DMS153 treated with DMSO at 0.1 percent for 48 hours (cell line): ENCODE measurements around the gene ACE.

ENCODE experiments used
- DNase-seq: peaks from one replicate; lab custom pipeline; 2025; ENCODE audit not compliant: unreplicated experiment; lab: John Stamatoyannopoulos, UW

The ACE gene

DNA sequence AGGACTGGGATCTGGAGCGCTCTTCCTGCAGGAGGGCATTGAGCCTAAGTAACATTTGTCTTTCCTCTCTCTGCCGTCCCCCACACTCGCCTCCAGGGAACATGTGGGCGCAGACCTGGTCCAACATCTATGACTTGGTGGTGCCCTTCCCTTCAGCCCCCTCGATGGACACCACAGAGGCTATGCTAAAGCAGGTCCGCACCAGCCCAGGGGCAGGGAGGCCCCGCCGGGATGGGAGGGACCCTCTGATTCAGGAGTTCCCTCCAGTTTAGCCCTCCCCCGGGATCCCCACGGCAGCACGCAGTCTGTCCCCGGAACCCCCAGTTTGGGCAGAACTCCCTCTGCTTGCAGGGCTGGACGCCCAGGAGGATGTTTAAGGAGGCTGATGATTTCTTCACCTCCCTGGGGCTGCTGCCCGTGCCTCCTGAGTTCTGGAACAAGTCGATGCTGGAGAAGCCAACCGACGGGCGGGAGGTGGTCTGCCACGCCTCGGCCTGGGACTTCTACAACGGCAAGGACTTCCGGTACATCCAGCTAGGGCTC, 14.1 kb downstream of the ACE start:
- no peak for DNase-seq

DNA sequence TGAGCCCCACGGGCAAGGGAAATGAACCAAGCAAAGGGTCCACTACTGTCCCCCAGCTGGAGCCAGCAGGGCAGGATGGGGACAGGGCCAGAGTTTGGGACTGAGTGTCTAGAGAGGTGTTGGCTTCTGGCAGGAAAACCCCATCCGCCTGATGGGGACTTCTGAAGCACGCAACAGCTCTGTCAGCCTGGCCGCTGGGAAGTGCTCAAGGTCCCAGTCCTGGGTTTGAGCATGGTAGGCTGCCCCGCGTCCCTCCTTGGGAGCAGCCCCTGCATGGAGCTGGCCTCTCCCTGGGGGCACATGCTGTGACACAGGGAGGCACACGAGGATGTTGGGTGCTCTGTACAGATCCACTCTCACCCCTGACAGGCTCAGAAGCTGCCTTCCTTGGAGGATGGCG, 14.6 kb downstream of the ACE start:
- DNase-seq = no peak

DNA sequence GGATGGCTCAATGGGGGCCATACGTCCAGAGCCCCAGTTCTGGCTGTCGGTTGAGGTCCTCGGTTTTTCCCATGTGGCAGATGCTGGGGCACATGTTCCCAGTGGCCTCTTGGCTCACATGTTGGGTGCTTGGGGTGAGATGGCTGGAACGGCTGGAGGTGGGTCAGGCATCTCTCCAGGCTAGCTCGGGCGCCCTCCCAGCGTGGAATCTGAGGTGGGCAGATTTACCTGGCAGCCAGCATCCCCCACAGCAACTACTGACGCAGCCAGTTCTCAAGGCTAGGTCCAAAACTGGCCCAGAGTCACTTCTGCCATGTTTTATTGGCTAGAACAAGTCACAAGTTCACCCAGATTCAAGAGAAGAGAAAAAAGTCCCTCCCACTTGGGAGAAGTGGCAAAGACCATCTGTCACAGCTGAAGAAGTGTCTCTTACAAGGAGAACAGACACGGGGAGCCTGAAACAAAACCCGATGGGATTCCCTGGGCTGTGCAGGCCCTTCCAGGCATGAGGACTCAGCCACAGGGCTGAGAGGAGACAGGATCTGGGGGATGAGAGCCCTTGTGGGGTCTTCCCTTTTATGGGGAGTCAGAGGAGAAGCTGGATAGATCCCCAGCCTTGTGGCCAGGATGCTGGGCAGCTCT, 15.2 kb downstream of the ACE start:
- DNase-seq = no peak

DNA sequence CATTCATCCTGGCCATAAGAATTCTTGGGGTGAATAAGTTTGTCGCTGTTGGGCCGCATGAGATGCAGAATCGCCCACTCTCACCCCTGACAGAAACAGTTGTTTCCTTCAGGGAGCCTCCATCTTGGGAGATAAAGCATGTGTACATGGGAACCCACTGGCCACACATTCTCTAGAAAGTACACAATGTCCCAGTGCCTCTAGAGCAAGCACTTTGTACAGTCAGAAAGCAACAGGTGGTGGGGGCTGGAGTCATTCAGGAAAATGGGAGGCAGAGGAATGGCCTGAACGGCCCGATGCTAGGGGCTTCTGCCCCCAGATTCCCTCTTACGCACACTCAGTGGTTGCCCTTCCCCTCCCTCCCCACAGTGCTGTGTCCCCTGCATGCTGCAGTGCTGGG, 16.1 kb downstream of the ACE start:
- DNase-seq = no peak

DNA sequence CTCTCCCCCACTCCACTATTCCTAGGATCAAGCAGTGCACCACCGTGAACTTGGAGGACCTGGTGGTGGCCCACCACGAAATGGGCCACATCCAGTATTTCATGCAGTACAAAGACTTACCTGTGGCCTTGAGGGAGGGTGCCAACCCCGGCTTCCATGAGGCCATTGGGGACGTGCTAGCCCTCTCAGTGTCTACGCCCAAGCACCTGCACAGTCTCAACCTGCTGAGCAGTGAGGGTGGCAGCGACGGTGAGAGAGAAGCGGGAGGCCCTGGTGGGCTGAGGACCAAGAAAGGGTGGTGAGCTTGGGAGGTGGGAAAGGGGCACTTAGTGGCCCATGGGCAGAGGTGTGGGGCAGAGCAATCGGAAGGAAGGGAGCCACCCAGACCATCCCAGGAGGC, 16.6 kb downstream of the ACE start:
- no peak for DNase-seq

DNA sequence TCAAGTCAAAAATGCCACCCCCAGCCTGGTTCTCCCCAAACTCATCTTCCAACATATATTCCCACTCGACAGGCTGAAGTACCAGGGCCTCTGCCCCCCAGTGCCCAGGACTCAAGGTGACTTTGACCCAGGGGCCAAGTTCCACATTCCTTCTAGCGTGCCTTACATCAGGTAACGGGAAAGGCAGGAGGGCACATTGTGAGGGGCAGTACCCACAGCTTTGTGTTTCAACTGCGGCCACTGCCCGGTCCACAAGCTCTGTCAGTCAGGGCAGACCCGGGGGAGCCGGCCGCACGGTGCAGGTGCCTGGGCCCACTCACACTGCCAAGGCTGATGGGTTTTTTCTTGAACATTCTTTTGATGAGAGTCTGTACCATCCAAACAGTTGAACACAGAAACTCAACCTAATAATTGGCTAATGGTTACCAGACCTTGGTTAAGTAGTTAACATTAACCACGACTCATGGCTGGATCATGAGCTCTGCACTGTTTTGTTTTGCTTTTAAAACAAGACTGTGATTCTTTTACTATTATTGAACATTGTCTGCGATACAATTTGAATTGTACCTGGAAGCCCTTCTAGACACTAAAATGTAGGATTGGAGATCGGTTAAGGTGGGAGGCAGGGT, 17.6 kb downstream of the ACE start:
- no peak for DNase-seq

DNA sequence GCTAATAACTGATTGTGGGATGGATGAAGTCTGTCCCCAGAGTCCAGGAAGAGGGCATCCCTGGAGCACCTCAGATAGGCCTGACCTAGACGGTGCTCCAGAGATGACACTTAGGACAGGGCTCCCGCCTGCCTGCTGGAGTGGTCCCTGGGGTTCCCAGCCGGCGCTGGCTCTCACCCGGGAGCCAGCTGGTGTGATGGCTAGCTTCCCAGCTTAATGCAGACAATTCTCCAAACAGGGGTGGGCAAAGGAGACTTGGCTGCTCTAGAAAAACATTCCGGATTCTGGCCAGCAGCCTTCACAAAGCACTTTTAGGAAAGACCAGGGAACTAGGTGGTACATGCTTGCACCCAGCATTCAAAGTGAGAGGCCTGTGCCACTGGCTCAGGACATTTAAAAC, 18.6 kb downstream of the ACE start:
- DNase-seq = no peak

DNA sequence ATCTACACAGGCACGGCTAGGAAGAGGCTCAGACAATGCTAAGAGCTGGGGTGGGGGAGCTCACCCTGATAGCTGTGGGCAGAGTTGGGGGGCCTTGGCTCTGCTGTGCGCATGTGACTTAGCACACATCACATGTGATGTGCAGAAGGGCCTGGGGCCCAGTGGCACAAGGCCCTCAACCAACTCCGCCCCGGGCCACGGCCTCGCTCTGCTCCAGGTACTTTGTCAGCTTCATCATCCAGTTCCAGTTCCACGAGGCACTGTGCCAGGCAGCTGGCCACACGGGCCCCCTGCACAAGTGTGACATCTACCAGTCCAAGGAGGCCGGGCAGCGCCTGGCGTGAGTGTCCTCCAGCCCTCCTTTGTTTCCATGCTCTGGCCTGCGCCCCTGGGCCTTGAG, 19.3 kb downstream of the ACE start:
- DNase-seq = no peak

DNA sequence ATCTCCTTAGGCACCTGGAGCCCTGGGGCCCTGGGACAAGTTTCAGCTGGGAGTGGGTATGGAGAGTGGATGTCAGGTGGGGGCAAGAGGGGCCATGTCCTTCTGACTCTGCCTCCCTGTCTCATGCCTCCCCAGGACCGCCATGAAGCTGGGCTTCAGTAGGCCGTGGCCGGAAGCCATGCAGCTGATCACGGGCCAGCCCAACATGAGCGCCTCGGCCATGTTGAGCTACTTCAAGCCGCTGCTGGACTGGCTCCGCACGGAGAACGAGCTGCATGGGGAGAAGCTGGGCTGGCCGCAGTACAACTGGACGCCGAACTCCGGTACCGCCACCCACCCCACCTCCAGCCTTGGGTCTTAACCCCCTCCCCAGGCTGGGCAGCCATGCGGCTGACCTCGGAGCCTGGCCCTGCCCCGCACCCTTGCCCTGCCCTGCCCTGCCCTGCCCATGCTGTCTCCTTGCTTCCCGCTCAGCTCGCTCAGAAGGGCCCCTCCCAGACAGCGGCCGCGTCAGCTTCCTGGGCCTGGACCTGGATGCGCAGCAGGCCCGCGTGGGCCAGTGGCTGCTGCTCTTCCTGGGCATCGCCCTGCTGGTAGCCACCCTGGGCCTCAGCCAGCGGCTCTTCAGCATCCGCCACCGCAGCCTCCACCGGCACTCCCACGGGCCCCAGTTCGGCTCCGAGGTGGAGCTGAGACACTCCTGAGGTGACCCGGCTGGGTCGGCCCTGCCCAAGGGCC, 20.0 kb downstream of the ACE start:
- no peak for DNase-seq

DNA sequence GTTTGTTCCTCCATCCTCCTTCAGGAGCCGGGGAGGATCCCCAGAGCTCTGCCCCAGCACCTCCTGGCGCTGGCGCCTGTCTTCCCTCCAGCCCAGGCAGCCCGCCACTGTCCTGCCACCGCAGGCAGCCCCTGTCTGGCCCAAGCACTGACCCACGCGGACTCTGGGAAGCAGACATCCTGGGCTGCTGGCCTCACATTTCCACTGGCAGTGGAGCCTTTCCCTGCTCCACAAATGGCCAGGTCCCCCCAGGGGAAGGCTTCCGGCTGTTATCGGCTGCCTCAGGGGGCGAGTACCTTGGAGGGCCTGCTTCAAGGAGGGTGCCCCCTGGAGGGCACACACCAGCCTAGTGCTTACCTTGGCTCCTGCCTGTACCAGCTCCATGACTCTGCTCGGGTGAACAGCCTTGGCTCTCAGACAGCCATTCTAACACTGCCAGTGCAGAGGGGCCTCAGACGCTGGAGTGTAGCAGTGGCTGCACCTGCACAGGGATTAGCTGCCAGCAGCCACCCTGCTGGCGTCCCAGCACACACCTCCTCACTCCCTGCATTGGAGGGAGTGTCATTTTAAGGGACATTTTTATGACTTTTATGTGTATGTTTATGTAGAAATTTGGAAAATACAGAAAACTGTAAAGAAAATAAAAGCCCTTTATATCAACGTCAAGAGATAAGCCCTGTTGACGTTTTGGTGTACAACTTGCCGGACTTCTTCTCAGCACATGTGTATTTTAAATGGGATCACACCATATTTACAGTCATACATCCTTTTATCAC, 21.0 kb downstream of the ACE start:
- no peak for DNase-seq

DNA sequence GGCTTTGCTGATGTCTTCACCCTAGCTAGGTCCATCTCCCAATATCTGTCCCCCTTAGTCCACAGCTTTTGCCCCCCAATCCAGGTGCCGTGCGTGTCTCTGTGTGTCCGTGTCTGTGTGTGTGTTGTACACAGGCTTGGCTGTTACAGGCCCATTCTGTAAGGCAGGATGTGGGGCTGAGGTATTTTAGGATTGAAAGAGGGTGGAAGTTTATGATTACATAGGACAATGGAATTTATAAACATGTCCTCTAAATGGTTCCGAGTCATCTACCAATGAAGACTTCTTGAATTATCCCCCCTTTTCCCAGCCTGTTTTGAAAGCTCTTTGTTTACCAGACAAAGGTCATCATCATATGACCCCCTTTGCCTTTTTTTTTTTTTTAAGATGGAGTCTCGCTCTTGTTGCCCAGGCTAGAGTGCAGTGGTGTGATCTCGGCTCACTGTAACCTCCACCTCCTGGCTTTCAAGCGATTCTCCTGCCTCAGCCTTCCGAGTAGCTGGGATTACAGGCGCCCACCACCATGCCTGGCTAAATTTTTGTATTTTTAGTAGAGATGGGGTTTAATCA, 21.9 kb downstream of the ACE start:
- no peak for DNase-seq

DNA sequence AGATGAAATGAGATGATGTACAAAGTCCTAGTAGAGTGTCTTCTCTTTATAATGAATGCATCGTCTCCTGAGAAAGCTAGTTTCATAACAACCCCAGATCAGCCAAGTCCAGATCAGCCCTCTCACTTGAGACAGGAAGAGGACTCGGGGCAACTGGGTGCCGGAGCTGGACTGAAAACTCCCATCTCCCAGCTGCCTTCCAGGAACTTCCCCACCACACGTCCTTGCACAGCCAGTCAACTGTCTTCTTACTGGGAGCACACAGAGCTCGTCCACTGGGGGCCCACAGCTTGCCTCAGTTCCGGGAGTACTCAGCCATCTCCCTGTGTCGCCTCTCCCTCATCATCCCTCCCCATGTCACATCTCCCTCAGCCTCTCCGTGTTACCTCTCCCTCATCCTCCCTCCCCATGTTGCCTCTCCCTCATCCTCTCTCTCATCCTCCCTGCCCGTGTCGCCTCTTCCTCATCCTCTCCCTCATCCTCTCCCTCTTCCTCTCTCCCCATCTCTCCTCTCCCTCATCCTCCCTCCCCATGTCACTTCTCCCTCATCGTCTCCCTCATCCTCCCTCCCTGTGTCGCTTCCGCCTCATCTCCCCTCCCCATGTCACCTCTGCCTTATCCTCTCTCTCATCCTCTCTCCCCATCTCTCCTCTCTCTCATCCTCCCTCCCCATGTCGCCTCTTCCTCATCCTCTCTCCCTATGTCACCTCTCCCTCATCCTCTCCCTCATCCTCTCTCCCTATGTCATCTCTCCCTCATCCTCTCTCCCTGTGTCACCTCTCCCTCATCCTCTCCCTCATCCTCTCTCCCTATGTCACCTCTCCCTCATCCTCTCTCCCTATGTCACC, 23.9 kb downstream of the ACE start:
- no peak for DNase-seq

DNA sequence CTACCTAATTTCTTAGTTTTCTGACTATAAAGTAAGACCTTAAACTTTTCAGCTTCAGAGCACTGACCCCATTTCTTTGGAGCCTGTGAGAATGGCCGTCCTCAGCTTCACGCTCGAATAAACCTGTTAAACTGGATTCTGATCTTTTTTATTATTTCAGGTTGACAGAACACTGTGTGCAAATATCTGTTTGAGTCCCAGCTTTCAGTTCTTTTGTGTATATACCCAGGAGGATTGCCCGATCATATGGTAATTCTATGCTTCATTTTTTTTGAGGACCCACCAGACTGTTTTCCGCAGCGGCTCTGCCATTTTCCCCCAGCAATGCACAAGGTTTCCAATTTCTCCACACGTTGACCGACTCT, 26.5 kb downstream of the ACE start:
- DNase-seq = peak; percentile 63

DNA sequence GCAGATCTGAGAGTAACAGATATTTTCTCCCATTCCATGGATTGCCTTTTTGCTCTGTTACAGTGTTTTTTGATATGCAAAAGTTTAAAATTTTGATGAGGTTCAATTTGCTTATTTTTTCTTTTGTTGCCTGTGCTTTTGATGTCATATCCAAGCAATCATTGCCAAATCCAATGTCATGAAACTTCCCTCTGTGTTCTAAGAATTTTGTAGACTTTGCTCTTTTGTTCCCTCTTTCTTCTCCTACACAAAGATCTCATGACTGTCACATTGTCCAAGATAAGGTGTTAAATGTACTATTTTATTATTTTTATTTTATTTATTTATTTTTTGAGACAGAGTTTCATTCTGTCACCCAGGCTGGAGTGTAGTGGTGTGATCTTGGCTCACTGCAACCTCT, 27.4 kb downstream of the ACE start:
- no peak for DNase-seq

DNA sequence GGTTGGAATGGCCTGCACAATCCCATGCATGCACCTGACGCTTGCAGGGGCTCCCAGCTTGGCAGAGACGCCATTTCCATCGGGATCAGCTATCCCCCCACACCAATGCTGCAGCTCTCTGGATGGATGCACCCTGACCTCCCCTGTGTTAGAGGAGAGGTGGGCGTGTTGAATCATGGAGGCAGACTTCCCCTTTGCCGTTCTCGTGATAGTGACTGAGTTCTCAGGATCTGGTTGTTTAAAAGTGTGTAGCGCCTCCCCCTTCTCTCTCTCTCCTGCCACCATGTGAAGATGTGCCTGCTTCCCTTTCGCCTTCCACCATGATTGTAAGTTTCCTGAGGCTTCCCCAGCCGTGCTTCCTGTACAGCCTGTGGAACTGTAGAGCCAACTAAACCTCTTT, 28.5 kb downstream of the ACE start:
- no peak for DNase-seq

DNA sequence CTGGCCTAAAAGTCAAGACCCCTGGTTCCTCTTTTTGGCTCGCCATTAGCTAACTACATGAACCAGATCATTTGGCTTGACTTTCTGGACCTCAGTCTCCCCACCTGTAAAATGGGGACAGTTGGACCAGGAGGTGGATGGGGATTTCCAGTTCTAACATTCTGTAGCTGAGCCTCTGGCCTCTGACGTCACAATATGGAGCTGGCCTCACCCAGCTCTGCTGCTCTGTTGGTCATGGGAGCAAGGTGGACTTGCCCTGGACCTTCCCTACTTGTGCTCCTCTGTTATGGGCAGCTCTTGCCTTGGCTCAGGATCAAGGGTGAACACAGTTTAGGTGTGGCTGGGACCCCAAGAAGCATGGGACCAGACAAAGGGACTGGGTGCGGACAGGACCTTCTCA, 29.8 kb downstream of the ACE start:
- DNase-seq = no peak

DNA sequence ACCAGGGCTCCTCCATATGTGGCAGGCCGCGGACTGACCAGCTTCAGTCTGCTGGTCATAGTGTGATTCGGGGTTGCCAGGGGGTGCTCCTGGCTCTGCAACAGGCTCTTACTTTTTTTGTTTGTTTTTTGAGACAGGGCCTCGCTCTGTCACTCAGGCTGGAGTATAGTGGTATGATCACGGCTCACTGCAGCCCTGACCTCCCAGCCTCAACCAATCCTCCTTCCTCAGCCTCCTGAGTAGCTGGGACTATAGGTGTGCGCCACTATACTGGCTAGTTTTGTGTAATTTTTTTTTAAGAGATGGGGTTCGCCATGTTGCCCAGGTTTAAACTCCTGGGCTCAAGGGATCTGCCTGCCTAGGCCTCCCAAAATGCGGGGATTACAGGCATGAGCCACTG, 34.5 kb downstream of the ACE start:
- no peak for DNase-seq

DNA sequence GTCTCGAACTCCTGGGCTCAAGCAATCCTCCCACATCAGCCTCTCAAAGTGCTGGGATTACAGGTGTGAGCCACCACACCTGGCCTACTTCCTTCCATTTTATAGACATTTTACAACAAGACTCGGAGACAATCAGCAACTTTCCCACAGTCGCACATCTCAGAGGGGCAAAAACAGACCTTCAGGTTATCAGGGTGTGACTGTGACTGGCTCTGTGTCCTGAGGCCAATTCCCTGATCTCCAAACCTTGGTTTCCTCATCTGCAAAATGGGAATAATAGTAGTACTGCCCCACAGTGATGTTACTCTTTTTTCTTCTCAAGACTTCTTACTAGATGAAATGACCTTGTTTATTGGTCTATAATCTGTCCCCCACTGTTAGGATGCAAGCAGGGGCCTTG, 35.5 kb downstream of the ACE start:
- no peak for DNase-seq

DNA sequence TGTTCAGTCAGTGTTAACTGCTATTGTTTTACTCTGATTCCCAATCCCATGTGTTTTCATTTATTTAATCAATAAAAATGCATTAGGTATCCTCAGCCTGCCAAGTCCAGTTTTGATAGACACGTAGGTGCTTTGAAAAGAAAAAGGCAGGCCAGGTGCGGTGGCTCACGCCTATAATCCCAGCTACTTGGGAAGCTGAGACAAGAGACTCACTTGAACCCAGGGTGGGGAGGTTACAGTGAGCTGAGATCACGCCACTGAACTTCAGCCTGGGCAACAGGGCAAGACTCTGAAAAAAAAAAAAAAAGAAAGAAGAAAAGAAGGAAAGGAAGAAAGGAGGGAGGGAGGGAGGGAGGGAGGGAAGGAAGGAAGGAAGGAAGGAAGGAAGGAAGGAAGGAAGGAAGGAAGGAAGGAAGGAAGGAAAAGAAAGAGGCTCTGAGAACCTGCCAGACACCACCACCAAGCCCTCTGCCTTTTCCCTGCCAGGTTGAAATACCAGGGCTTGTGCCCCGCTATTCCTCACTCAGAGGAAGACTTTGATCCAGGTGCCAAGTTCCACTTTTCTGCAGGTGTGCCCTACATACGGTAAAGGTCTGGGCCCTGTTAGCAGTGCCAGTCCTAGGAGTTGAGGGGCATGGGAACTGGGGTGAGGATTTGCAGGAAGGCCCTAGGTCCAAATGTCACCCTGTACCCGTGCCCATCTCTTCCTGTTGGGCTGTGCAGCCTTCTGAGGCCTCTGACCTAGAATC, 36.2 kb downstream of the ACE start:
- no peak for DNase-seq

DNA sequence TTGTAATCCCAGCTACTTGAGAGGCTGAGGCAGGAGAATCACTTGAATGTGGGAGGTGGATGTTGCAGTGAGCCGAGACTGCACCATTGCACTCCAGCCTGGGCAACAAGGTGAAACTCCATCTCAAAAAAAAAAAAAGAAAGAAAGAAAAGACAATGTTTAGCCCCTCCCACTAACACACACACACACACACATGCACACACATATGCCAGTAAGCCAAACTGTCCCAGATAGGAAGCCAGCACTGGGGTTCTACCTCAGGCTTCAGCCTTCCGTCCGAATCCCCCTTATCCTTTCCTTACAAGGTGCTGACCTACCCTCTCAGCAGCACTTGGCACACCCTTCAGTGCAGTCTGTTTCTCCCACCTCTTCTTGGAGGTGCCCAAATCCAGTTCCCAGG, 37.6 kb downstream of the ACE start:
- DNase-seq = no peak
